Amygdala (tissue), 56 donors: ENCODE measurements around the gene FLNA.

Experiments
- DNase-seq, 56 donors: peaks; one replicate each; lab custom pipeline; 2025; lab: John Stamatoyannopoulos, UW

Gene FLNA

GRCh38 chrX:154378059-154378798, 3.8 kb upstream of the FLNA start:
- peak in 23 of 56 donors; percentile 12 to 63 (median 37) for DNase-seq

GRCh38 chrX:154376774-154377173, 2.3 kb upstream of the FLNA start:
- no peak for DNase-seq

- no peak for DNase-seq
Observed at GRCh38 chrX:154375156-154375504, 696 bp upstream of the FLNA start.

GRCh38 chrX:154373340-154374306, 811 bp downstream of the FLNA start:
- peak in 32 of 56 donors; percentile 5 to 73 (median 34) for DNase-seq

GRCh38 chrX:154372612-154373022, 1.8 kb downstream of the FLNA start:
- DNase-seq = no peak

GRCh38 chrX:154371789-154372300, 2.6 kb downstream of the FLNA start:
- no peak for DNase-seq

- DNase-seq = peak in 54 of 56 donors; percentile 13 to 93 (median 79)
Observed at GRCh38 chrX:154371017-154371788, 3.2 kb downstream of the FLNA start.

GRCh38 chrX:154370300-154371016, 4.0 kb downstream of the FLNA start:
- DNase-seq = peak in 4 of 56 donors; percentile 3 to 22 (median 14)

GRCh38 chrX:154369449-154370299, 4.8 kb downstream of the FLNA start:
- DNase-seq = peak in 32 of 56 donors; percentile 5 to 72 (median 33)

GRCh38 chrX:154368630-154369448, 5.6 kb downstream of the FLNA start:
- DNase-seq = peak in 2 of 56 donors; percentile 53 to 72

- no peak for DNase-seq
Observed at GRCh38 chrX:154367474-154368308, 6.7 kb downstream of the FLNA start.

GRCh38 chrX:154366666-154367055, 7.8 kb downstream of the FLNA start:
- DNase-seq = peak in 27 of 56 donors; percentile 3 to 66 (median 36)

GRCh38 chrX:154365997-154366665, 8.3 kb downstream of the FLNA start:
- DNase-seq = no peak

- no peak for DNase-seq
Observed at GRCh38 chrX:154365052-154365600, 9.3 kb downstream of the FLNA start.

GRCh38 chrX:154363706-154364439, 10.6 kb downstream of the FLNA start:
- no peak for DNase-seq
